Naive thymus-derived CD4-positive, alpha-beta T cell (primary cell): ENCODE measurements around the gene XYLT1. TPM values are rescaled to one million over a fixed set of nuclear protein-coding genes. Genes with fewer than 3 reads are reported as not detected.
A peak's percentile ranks its signal among the peaks of the same experiment; 100 is the strongest.
"Not testable (repeated sequence)": the region's sequence is repeated elsewhere in the genome, so short reads cannot be mapped to it uniquely, and the experiment has no call there.

Experiments used
- ATAC-seq: fragments of 150-1000 bp; cut with Tn5 transposase; 2 replicates; pipeline ENCODE4 v1.10.0; 2021; ENCODE audit warnings: mild to moderate bottlenecking, moderate library complexity
- CTCF ChIA-PET: fragments of 350-600 bp; sonication (Branson Sonifier 250); formaldehyde crosslinking; loops from one replicate; lab custom pipeline; 2021; ENCODE audit warnings: antibody characterized with exemption; lab: Charles Lee
- POLR2A ChIA-PET: fragments of 350-600 bp; sonication (Branson Sonifier 250); formaldehyde crosslinking; loops from one replicate; lab custom pipeline; 2021; ENCODE audit warnings: antibody characterized with exemption, inconsistent platforms; lab: Charles Lee
- DNase-seq, 9 donors: peaks; one replicate each; pipeline versions ENCODE4 v3.0.0 to v3.0.0-alpha.2; 2020 to 2022; ENCODE audit warnings: mixed read lengths in 1 of 9
- H3K27ac ChIP-seq: one replicate; pipeline ENCODE4 v1.7.0; 2013; ENCODE audit warnings: mild to moderate bottlenecking, low read depth, low read length, moderate library complexity
- H3K27me3 ChIP-seq, 2 donors: one replicate each; pipeline ENCODE4 v1.7.0; 2013; ENCODE audit warnings: low read length in 2 of 2, mild to moderate bottlenecking in 2 of 2, moderate library complexity in 2 of 2; ENCODE audit not compliant: control insufficient read depth in 2 of 2, insufficient read depth in 2 of 2
- H3K36me3 ChIP-seq, 3 experiments: 1 replicate in 2 of 3; 2 replicates in 1 of 3; pipeline ENCODE4 v1.7.0; 2013; ENCODE audit warnings: low read length in 3 of 3, mild to moderate bottlenecking in 3 of 3, moderate library complexity in 1 of 3; ENCODE audit not compliant: insufficient read depth in 3 of 3, control insufficient read depth in 2 of 3
- H3K4me1 ChIP-seq, 2 donors: one replicate each; pipeline ENCODE4 v1.7.0; 2013; ENCODE audit warnings: low read length in 2 of 2, mild to moderate bottlenecking in 2 of 2, moderate library complexity in 1 of 2; ENCODE audit not compliant: control insufficient read depth in 2 of 2, insufficient read depth in 2 of 2
- H3K4me3 ChIP-seq: 2 replicates; pipeline ENCODE4 v1.7.0; 2013; ENCODE audit warnings: mild to moderate bottlenecking, low read length
- H3K9me3 ChIP-seq, 3 experiments: 1 replicate in 2 of 3; 2 replicates in 1 of 3; pipeline ENCODE4 v1.7.0; 2013; ENCODE audit warnings: low read length in 3 of 3; ENCODE audit not compliant: control insufficient read depth in 2 of 3
- H3K27ac Mint-ChIP-seq, 9 donors: one replicate each; pipeline ENCODE4 v1.8.0; 2020 to 2022; ENCODE audit warnings: mixed read lengths in 9 of 9, mild to moderate bottlenecking in 8 of 9, moderate library complexity in 5 of 9, inconsistent platforms in 2 of 9
- H3K27me3 Mint-ChIP-seq, 5 donors: one replicate each; pipeline ENCODE4 v1.8.0; 2021 to 2022; ENCODE audit warnings: mixed read lengths in 5 of 5, mild to moderate bottlenecking in 1 of 5
- H3K36me3 Mint-ChIP-seq, 5 donors: one replicate each; pipeline ENCODE4 v1.8.0; 2020 to 2022; ENCODE audit warnings: mixed read lengths in 5 of 5, mild to moderate bottlenecking in 3 of 5, inconsistent platforms in 1 of 5
- H3K4me1 Mint-ChIP-seq, 7 donors: one replicate each; pipeline ENCODE4 v1.8.0; 2020 to 2022; ENCODE audit warnings: mixed read lengths in 7 of 7, mild to moderate bottlenecking in 3 of 7, inconsistent platforms in 1 of 7
- H3K4me3 Mint-ChIP-seq, 10 donors: one replicate each; pipeline ENCODE4 v1.8.0; 2020 to 2022; ENCODE audit warnings: mild to moderate bottlenecking in 10 of 10, mixed read lengths in 10 of 10, moderate library complexity in 6 of 10, inconsistent platforms in 2 of 10
- H3K9me3 Mint-ChIP-seq, 11 donors: one replicate each; pipeline ENCODE4 v1.8.0; 2020 to 2022; ENCODE audit warnings: mixed read lengths in 11 of 11, mild to moderate bottlenecking in 4 of 11, inconsistent platforms in 1 of 11, moderate library complexity in 1 of 11
- intact Hi-C, 2 donors: fragments of 100-400 bp; cut with micrococcal nuclease; formaldehyde crosslinking; loops; one replicate each; pipeline ENCODE4 v1.15.1; 2023
- polyA plus RNA-seq, 2 donors: library from polyadenylated mRNA; unstranded; fragments of 300-500 nt; fragmentation: Illumina TruSeq; gene quantifications; one replicate each; pipeline ENCODE4 v1.2.3, GENCODE V29; 2021
- total RNA-seq, 6 experiments: library from RNA in 5 of 6; stranded (reverse) in 5 of 6; gene quantifications; 1 replicate in 5 of 6; 2 replicates in 1 of 6; pipeline ENCODE4 v1.2.3 and lab custom pipeline; 2021 to 2026

The XYLT1 gene
- total and polyA plus RNA-seq, 7 experiments from 2014 or later, result 1.9 to 50.4 (median 37.9) TPM

- peak overlapping the region in 3 of 9 donors; percentile 58 to 62 (median 61) for H3K27ac Mint-ChIP-seq
- peak overlapping the region in 1 of 10 donors; percentile 55 for H3K4me3 Mint-ChIP-seq
- H3K4me3 ChIP-seq, CTCF ChIA-PET, POLR2A ChIA-PET, H3K9me3 ChIP-seq, H3K27ac ChIP-seq, ATAC-seq, intact Hi-C loops, H3K27me3 ChIP-seq, H3K9me3 Mint-ChIP-seq, DNase-seq, H3K36me3 ChIP-seq, H3K27me3 Mint-ChIP-seq: not testable (repeated sequence)
- H3K4me1 ChIP-seq, result peaks cover 4 to 16% of the 10 kb centered on the region in 2 donors
- H3K4me1 Mint-ChIP-seq, result peaks cover 38 to 78% (median 72%) of the 10 kb centered on the region in 7 donors
- H3K36me3 Mint-ChIP-seq, result peaks cover 0 to 24% (median 6%) of the 10 kb centered on the region in 5 donors
These were observed 164.5 kb downstream of the XYLT1 start for GRCh38 chr16:17306211-17306610.

GRCh38 chr16:17305694-17306093 lies 165.1 kb downstream of the XYLT1 start:
- Histone ChIP-seq H3K27ac (no peak overlapping the region), H3K4me1 (peaks cover 4 to 16% of the 10 kb centered on the region in 2 donors), H3K9me3 (no peaks in the 10 kb centered on the region), H3K27me3 (no peaks in the 10 kb centered on the region), H3K4me3 (no peak overlapping the region), H3K36me3 (no peaks in the 10 kb centered on the region)
- peaks cover 0 to 3% (median 0%) of the 10 kb centered on the region in 11 donors for H3K9me3 Mint-ChIP-seq
- CTCF ChIA-PET, result no interaction called here
- POLR2A ChIA-PET, result interaction anchor here (0.7 kb wide), 1 partner anchor 54 kb away, joined by 3 read pairs; no protein-coding TSS in a partner anchor
- peaks cover 40 to 82% (median 72%) of the 10 kb centered on the region in 7 donors for H3K4me1 Mint-ChIP-seq
- H3K36me3 Mint-ChIP-seq, result peaks cover 0 to 24% (median 6%) of the 10 kb centered on the region in 5 donors
- peak overlapping the region in 6 of 9 donors; percentile 24 to 71 (median 60) for H3K27ac Mint-ChIP-seq
- intact Hi-C loops, result no loop called here
- ATAC-seq (peak; percentile 20), DNase-seq (peak in 1 of 9 donors; percentile 44)
- H3K27me3 Mint-ChIP-seq, result no peaks in the 10 kb centered on the region
- peak overlapping the region in 8 of 10 donors; percentile 5 to 55 (median 32) for H3K4me3 Mint-ChIP-seq

- no peaks in the 10 kb centered on the region for H3K27me3 ChIP-seq
- ATAC-seq (no peak), DNase-seq (no peak)
- H3K4me3 ChIP-seq, result no peak overlapping the region
- Mint-ChIP-seq H3K4me3 (peak overlapping the region in 2 of 10 donors; percentile 15 to 39), H3K4me1 (peaks cover 35 to 82% (median 67%) of the 10 kb centered on the region in 7 donors), H3K27ac (peak overlapping the region in 5 of 9 donors; percentile 24 to 71 (median 61)), H3K27me3 (no peaks in the 10 kb centered on the region), H3K36me3 (peaks cover 0 to 17% (median 6%) of the 10 kb centered on the region in 5 donors), H3K9me3 (no peaks in the 10 kb centered on the region)
- peaks cover 4 to 16% of the 10 kb centered on the region in 2 donors for H3K4me1 ChIP-seq
- ChIA-PET POLR2A (interaction anchor here (1.0 kb wide), 1 partner anchor 11 kb away, joined by 4 read pairs; no protein-coding TSS in a partner anchor), CTCF (interaction anchor here (0.6 to 1.2 kb wide), 5 partner anchors 9 to 1630 kb away, joined by 3 to 5 read pairs (median 3); no protein-coding TSS in a partner anchor)
- intact Hi-C loops, result no loop called here
- no peaks in the 10 kb centered on the region for H3K9me3 ChIP-seq
- H3K36me3 ChIP-seq, result no peaks in the 10 kb centered on the region
- H3K27ac ChIP-seq, result no peak overlapping the region
These were observed 166.2 kb downstream of the XYLT1 start for GRCh38 chr16:17304491-17305119.

GRCh38 chr16:17304106-17304490 lies 166.7 kb downstream of the XYLT1 start:
- H3K27ac ChIP-seq, result no peak overlapping the region
- peaks cover 0 to 14% (median 5%) of the 10 kb centered on the region in 5 donors for H3K36me3 Mint-ChIP-seq
- intact Hi-C loops, result no loop called here
- no peaks in the 10 kb centered on the region for H3K9me3 ChIP-seq
- ATAC-seq, result no peak
- ChIA-PET POLR2A (interaction anchor here (1.0 kb wide), 1 partner anchor 11 kb away, joined by 4 read pairs; no protein-coding TSS in a partner anchor), CTCF (interaction anchor here (0.6 to 0.7 kb wide), 3 partner anchors 9 to 1630 kb away, joined by 3 to 4 read pairs (median 3); no protein-coding TSS in a partner anchor)
- peaks cover 34 to 78% (median 65%) of the 10 kb centered on the region in 7 donors for H3K4me1 Mint-ChIP-seq
- DNase-seq, result no peak
- H3K4me1 ChIP-seq, result peaks cover 4 to 16% of the 10 kb centered on the region in 2 donors
- peak overlapping the region in 3 of 9 donors; percentile 32 to 41 (median 35) for H3K27ac Mint-ChIP-seq
- H3K27me3 ChIP-seq, result no peaks in the 10 kb centered on the region
- no peaks in the 10 kb centered on the region for H3K27me3 Mint-ChIP-seq
- H3K9me3 Mint-ChIP-seq, result no peaks in the 10 kb centered on the region
- H3K4me3 Mint-ChIP-seq, result peak overlapping the region in 1 of 10 donors; percentile 12
- H3K4me3 ChIP-seq, result no peak overlapping the region
- no peaks in the 10 kb centered on the region for H3K36me3 ChIP-seq

GRCh38 chr16:17303101-17303500 lies 167.7 kb downstream of the XYLT1 start:
- Mint-ChIP-seq H3K4me3 (peak overlapping the region in 4 of 10 donors; percentile 10 to 69 (median 52)), H3K27ac (peak overlapping the region in 1 of 9 donors; percentile 12), H3K27me3 (no peaks in the 10 kb centered on the region), H3K4me1 (peaks cover 31 to 71% (median 59%) of the 10 kb centered on the region in 7 donors), H3K9me3 (no peaks in the 10 kb centered on the region), H3K36me3 (peaks cover 0 to 9% (median 0%) of the 10 kb centered on the region in 5 donors)
- Histone ChIP-seq H3K27ac (no peak overlapping the region), H3K9me3 (no peaks in the 10 kb centered on the region), H3K4me3 (no peak overlapping the region), H3K27me3 (no peaks in the 10 kb centered on the region), H3K36me3 (no peaks in the 10 kb centered on the region), H3K4me1 (peaks cover 4 to 16% of the 10 kb centered on the region in 2 donors)
- DNase-seq (no peak), ATAC-seq (peak; percentile 56)
- intact Hi-C loops, result no loop called here
- CTCF ChIA-PET, result interaction anchor here (0.6 to 1.3 kb wide), 2 partner anchors 9 to 126 kb away, joined by 3 read pairs; no protein-coding TSS in a partner anchor
- POLR2A ChIA-PET, result no interaction called here

GRCh38 chr16:17302620-17303019 lies 168.1 kb downstream of the XYLT1 start:
- peak overlapping the region in 3 of 9 donors; percentile 42 to 80 (median 67) for H3K27ac Mint-ChIP-seq
- Histone ChIP-seq H3K27me3 (no peaks in the 10 kb centered on the region), H3K4me1 (peaks cover 4 to 16% of the 10 kb centered on the region in 2 donors), H3K36me3 (no peaks in the 10 kb centered on the region), H3K4me3 (no peak overlapping the region), H3K9me3 (no peaks in the 10 kb centered on the region), H3K27ac (no peak overlapping the region)
- ATAC-seq, result no peak
- H3K4me1 Mint-ChIP-seq, result peaks cover 31 to 67% (median 54%) of the 10 kb centered on the region in 7 donors
- H3K27me3 Mint-ChIP-seq, result no peaks in the 10 kb centered on the region
- peak overlapping the region in 7 of 10 donors; percentile 28 to 73 (median 45) for H3K4me3 Mint-ChIP-seq
- H3K36me3 Mint-ChIP-seq, result peaks cover 0 to 9% (median 0%) of the 10 kb centered on the region in 5 donors
- ChIA-PET POLR2A (interaction anchor here (0.8 kb wide), 1 partner anchor 40 kb away, joined by 3 read pairs; no protein-coding TSS in a partner anchor), CTCF (interaction anchor here (0.6 to 1.3 kb wide), 3 partner anchors 9 to 127 kb away, joined by 3 read pairs; no protein-coding TSS in a partner anchor)
- intact Hi-C loops, result no loop called here
- DNase-seq, result no peak
- H3K9me3 Mint-ChIP-seq, result no peaks in the 10 kb centered on the region
